Activated CD8-positive, alpha-beta T cell treated with anti-CD3 and anti-CD28 coated beads, Interleukin-2, amount 10 ng/mL, durations not matched to agents 7 days and 5 days (primary cell): ENCODE data around the gene NUDT3. TPM values are rescaled to one million over a fixed set of nuclear protein-coding genes. Genes with fewer than 3 reads are reported as not detected.
"Not testable (repeated sequence)": the region's sequence is repeated elsewhere in the genome, so short reads cannot be mapped to it uniquely, and the experiment has no call there.

Experiments used
- ATAC-seq: fragments of 150-1000 bp; cut with Tn5 transposase; one replicate; pipeline ENCODE4 v1.10.0; 2021; ENCODE audit warnings: moderate library complexity
- CTCF ChIA-PET: fragments of 350-600 bp; sonication (Branson Sonifier 250); formaldehyde crosslinking; loops from one replicate; lab custom pipeline; 2021; ENCODE audit warnings: antibody characterized with exemption; lab: Charles Lee
- POLR2A ChIA-PET: fragments of 350-600 bp; sonication (Branson Sonifier 250); formaldehyde crosslinking; loops from one replicate; lab custom pipeline; 2021; ENCODE audit warnings: antibody characterized with exemption; lab: Charles Lee
- DNase-seq: peaks from one replicate; pipeline ENCODE4 v3.0.0-alpha.2; 2020
- H3K27ac Mint-ChIP-seq: one replicate; pipeline ENCODE4 v1.8.0; 2021; ENCODE audit warnings: mild to moderate bottlenecking, mixed read lengths
- H3K27me3 Mint-ChIP-seq: one replicate; pipeline ENCODE4 v1.8.0; 2021; ENCODE audit warnings: low read depth, mixed read lengths
- H3K36me3 Mint-ChIP-seq: one replicate; pipeline ENCODE4 v1.8.0; 2021; ENCODE audit warnings: low read depth, mixed read lengths
- H3K4me1 Mint-ChIP-seq: one replicate; pipeline ENCODE4 v1.8.0; 2021; ENCODE audit warnings: low read depth, mixed read lengths
- H3K4me3 Mint-ChIP-seq: one replicate; pipeline ENCODE4 v1.8.0; 2021; ENCODE audit warnings: mild to moderate bottlenecking, mixed read lengths
- H3K9me3 Mint-ChIP-seq: one replicate; pipeline ENCODE4 v1.8.0; 2022; ENCODE audit warnings: mixed read lengths; ENCODE audit not compliant: insufficient read depth
- total RNA-seq, 2 experiments: library from RNA; stranded (reverse); gene quantifications; one replicate each; pipeline ENCODE4 v1.2.3, GENCODE V29; 2021

The NUDT3 gene
- total RNA-seq, 2 experiments from 2014 or later: 13.1 to 13.8 TPM

DNA sequence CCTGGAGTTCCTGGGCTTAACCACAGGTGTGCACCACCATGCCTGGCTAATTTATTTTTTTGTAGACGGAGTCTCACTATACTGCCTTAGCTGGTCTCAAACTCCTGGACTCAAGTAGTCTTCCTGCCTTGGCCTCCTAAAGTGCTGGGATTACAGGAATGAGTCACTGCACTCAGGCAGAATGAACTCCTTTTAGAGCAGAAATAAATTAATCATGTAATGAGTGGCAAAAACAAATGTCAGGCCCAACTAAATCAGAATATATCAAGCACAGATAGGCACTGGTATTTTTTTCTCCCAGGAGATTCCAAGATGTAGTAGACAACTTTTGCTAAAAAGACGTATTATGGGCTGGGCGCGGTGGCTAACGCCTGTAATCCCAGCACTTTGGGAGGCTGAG is 30.8 kb upstream of the NUDT3 start:
- peaks cover 45% of the 10 kb centered on the region for H3K4me1 Mint-ChIP-seq
- DNase-seq (no peak), ATAC-seq (no peak)
- H3K9me3 Mint-ChIP-seq: no peaks in the 10 kb centered on the region
- H3K27me3 Mint-ChIP-seq: no peaks in the 10 kb centered on the region
- POLR2A ChIA-PET: interaction anchor here (2.6 to 2.7 kb wide), 2 partner anchors 8 to 186 kb away, joined by 9 to 16 read pairs; partner anchors contain the start of gene HMGA1
- CTCF ChIA-PET: interaction anchor here (1.0 to 6.4 kb wide), 3 partner anchors 8 to 227 kb away, joined by 3 to 39 read pairs (median 26); partner anchors contain the start of gene SMIM29
- peak overlapping the region; percentile 4 for H3K4me3 Mint-ChIP-seq
- peaks cover 57% of the 10 kb centered on the region for H3K36me3 Mint-ChIP-seq
- H3K27ac Mint-ChIP-seq: no peak overlapping the region

DNA sequence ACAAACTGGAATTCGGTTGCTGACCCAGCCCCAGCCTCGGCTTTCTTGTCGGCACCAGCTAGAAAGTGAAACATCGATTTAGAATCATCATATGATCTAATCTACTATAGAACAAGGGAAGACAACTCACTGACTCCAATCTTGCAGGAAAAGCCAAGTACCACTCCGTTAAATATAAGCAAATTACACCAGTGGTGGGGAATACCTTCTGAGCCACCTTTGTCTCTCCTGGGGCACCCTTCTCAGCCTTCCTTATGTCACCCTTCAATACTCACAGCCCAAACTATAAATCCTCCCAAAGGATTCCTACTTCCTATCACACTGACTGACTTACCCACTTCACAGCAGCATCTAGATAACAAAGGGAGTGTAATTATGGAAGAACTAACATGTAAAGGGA is 25.9 kb upstream of the NUDT3 start:
- ATAC-seq: no peak
- H3K4me1 Mint-ChIP-seq: peaks cover 28% of the 10 kb centered on the region
- POLR2A ChIA-PET: interaction anchor here (0.6 kb wide), 1 partner anchor 530 kb away, joined by 3 read pairs; no protein-coding TSS in a partner anchor
- peak overlapping the region; percentile 2 for H3K27ac Mint-ChIP-seq
- CTCF ChIA-PET: interaction anchor here (6.5 kb wide), 1 partner anchor 170 kb away, joined by 176 read pairs; the partner anchor contains the start of gene SMIM29
- no peaks in the 10 kb centered on the region for H3K27me3 Mint-ChIP-seq
- peaks cover 62% of the 10 kb centered on the region for H3K36me3 Mint-ChIP-seq
- no peak for DNase-seq
- H3K9me3 Mint-ChIP-seq: no peaks in the 10 kb centered on the region
- H3K4me3 Mint-ChIP-seq: no peak overlapping the region

DNA sequence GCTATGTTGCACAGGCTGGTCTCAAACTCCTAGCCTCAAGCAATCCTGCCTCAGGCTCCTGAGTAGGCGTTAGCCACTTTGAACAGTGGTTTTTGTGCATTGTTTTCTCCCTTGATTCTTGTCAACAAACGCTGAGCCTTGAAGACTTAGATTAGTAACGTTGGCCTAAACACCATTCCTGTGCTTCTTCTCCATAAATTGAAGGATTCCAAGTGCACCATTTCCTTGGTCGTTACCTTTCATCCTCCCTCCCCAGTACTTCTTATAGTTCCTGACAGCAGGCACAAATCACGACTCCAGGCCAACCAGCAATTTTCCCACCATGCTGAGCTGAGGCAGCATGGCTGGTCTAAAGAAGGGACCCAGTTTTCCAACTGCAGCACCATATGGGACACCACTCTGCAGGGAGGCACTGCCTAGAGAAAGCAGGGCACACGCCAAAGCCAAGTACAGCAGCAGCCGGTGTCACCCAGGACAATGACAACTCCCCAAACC is 24.5 kb upstream of the NUDT3 start:
- H3K4me3 Mint-ChIP-seq: no peak overlapping the region
- H3K27ac Mint-ChIP-seq: no peak overlapping the region
- no peak for ATAC-seq
- peaks cover 21% of the 10 kb centered on the region for H3K4me1 Mint-ChIP-seq
- ChIA-PET CTCF (interaction anchor here (1.3 to 6.5 kb wide), 6 partner anchors 8 to 221 kb away, joined by 3 to 176 read pairs (median 21); partner anchors contain the start of genes RPS10 and SMIM29), POLR2A (interaction anchor here (0.6 to 1.1 kb wide), 3 partner anchors 30 to 910 kb away, joined by 3 to 6 read pairs (median 3); partner anchors contain the start of gene SMIM29)
- H3K36me3 Mint-ChIP-seq: peaks cover 57% of the 10 kb centered on the region
- H3K27me3 Mint-ChIP-seq: no peaks in the 10 kb centered on the region
- no peaks in the 10 kb centered on the region for H3K9me3 Mint-ChIP-seq
- DNase-seq: no peak

DNA sequence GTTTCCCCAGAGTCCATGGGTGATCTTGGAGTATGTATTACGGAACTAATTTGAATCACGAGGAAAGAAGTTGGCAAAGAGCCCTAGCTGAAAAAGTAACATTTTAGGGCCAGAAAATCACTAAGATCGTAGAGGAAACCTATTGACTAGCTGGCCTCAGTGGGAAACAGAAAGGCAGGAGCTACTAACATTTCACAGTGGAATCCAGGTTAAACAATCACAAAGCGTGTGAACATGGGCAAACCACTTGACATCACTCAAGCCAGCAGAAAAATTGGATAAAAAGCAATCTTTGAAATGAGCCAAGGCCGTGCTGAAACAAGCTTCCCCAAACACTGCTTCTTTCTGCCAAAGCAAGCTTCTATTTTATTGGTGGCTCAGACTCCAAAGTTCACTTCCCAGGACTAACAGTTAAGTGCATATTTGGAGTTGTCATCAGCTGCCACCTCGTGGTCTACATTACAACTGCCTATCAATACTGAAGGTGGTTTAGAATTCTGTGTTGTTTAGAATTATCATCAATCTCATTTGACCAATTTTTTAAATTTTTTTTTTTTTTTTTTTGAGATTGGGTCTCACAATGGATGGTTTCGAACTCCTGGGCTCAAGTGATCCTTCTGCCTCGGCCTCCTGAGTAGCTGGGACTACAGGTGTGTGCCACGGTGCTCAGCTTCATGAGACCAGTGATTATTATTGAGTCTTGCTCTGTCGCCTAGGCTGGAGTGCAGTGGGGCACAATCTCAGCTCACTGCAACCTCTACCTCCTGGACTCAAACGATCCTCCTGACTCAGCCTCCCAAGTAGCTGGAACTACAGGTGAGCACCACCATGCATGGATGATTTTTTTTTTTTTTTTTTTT is 22.8 kb upstream of the NUDT3 start:
- H3K4me1 Mint-ChIP-seq: peaks cover 8% of the 10 kb centered on the region

DNA sequence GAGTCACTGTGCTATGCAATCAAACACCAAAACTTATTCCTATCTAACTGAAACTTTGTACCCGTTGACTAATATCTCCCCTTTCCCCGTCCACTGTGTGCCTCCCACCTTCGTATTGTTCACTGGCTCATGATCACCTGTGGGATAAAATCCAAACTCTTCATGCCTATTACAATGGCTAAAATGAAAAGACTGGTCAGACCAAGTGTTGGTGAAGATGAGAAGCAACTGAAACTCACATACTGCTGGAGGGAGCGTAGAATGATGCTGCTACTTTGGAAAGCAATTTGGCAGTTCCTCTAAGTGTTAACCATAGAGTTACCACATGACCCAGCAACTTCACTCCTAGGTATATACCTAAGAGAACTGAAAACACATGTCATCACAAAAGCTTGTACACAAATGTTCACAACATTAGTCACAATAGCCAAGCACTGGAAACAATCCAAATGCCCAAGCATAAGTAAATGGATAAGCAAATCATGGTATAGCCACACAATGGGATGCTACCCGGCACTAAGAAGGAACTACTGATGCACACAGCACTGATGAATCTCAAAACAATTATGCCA is 20.3 kb upstream of the NUDT3 start:
- Mint-ChIP-seq H3K27ac (no peak overlapping the region), H3K4me3 (no peak overlapping the region)
- DNase-seq: no peak

More for the DNA sequence above, 22.8 kb upstream of the NUDT3 start:
- DNase-seq: peak; percentile 66
- Mint-ChIP-seq H3K27ac (no peak overlapping the region), H3K27me3 (no peaks in the 10 kb centered on the region), H3K4me3 (no peak overlapping the region), H3K9me3 (no peaks in the 10 kb centered on the region), H3K36me3 (peaks cover 50% of the 10 kb centered on the region)
- ChIA-PET CTCF (interaction anchor here (0.7 to 6.5 kb wide), 37 partner anchors 7 to 646 kb away, joined by 3 to 176 read pairs (median 4); partner anchors contain the start of genes HMGA1, NUDT3, RPS10 and SMIM29), POLR2A (interaction anchor here (0.9 to 2.5 kb wide), 10 partner anchors 9 to 252 kb away, joined by 3 to 16 read pairs (median 3); partner anchors contain the start of genes HMGA1 and SMIM29)
- peak; percentile 67 for ATAC-seq

DNA sequence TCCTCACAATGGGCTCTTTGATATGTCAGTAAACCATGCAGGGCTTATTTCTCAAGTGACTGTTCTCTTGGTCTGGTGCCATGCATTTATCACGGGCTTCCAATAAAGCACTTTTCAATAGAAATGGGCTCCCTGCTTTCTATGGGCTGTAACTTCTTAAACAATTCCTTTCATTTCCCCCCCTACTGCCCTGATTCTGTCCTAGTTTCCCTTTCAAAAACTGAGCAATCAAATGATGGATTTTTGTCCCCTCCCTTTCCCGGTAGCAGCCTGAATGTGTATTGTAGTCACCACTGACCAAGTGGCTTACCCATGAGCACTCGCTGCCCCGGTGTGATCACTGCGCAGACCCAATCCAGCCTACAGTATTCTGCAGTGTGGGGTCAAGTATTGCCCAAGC is 19.5 kb upstream of the NUDT3 start:
- ATAC-seq: no peak
- CTCF ChIA-PET: no interaction called here
- H3K4me1 Mint-ChIP-seq: no peaks in the 10 kb centered on the region

More for the DNA sequence above, 20.3 kb upstream of the NUDT3 start:
- Mint-ChIP-seq H3K4me1 (no peaks in the 10 kb centered on the region), H3K9me3 (no peaks in the 10 kb centered on the region), H3K27me3 (no peaks in the 10 kb centered on the region), H3K36me3 (peaks cover 33% of the 10 kb centered on the region)
- POLR2A ChIA-PET: no interaction called here
- ATAC-seq: no peak
- CTCF ChIA-PET: interaction anchor here (6.5 kb wide), 1 partner anchor 164 kb away, joined by 176 read pairs; the partner anchor contains the start of gene SMIM29

DNA sequence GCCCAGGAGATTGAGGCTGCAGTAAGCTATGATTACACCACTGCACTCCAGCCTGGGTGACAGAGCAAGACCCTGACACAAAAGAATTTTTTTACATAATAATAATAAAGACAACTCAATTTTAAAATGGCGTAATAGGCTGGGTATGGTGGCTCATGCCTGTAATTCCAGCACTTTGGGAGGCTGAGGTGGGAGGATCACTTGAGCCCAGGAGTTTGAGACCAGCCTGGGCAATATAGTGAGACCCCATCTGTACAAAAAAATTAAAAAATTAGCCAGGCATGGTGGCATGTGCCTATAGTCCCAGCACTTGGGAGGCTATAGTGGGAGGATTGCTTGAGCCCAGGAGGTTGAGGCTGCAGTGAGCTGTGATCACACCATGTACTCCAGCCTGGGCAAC is 15.4 kb upstream of the NUDT3 start:
- H3K4me1 Mint-ChIP-seq, DNase-seq, ATAC-seq, H3K27me3 Mint-ChIP-seq, CTCF ChIA-PET, H3K27ac Mint-ChIP-seq, H3K9me3 Mint-ChIP-seq, H3K4me3 Mint-ChIP-seq, POLR2A ChIA-PET: not testable (repeated sequence)
- H3K36me3 Mint-ChIP-seq: peaks cover 13% of the 10 kb centered on the region

More for the DNA sequence above, 19.5 kb upstream of the NUDT3 start:
- POLR2A ChIA-PET: no interaction called here
- DNase-seq: no peak
- no peak overlapping the region for H3K4me3 Mint-ChIP-seq
- no peaks in the 10 kb centered on the region for H3K27me3 Mint-ChIP-seq
- H3K36me3 Mint-ChIP-seq: peaks cover 26% of the 10 kb centered on the region
- no peaks in the 10 kb centered on the region for H3K9me3 Mint-ChIP-seq
- H3K27ac Mint-ChIP-seq: peak overlapping the region; percentile 31

DNA sequence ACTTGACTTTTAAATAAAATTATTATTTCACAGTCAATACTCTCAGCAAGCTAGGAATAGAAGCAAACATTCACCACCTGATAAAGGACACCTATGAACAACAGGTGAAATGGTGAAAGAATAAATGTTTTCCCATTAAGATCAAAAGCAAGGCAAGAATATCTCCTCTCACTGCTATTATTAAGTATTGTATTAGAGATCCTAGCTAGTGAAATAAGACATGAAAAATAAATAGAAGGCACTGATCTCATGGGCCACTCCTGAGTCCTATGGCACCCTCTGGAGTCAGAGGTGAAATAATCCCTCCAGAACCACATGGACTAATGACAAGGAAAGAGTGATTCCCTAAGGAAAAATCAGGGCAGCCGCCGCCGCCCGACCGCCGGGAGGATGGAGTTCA is 4.0 kb upstream of the NUDT3 start:
- H3K9me3 Mint-ChIP-seq: peaks cover 4% of the 10 kb centered on the region
- no peaks in the 10 kb centered on the region for H3K27me3 Mint-ChIP-seq
- DNase-seq (no peak), ATAC-seq (no peak)
- peaks cover 12% of the 10 kb centered on the region for H3K4me1 Mint-ChIP-seq
- no peak overlapping the region for H3K4me3 Mint-ChIP-seq
- H3K27ac Mint-ChIP-seq: no peak overlapping the region
- H3K36me3 Mint-ChIP-seq: peaks cover 3% of the 10 kb centered on the region
- ChIA-PET CTCF (interaction anchor here (2.6 to 3.0 kb wide), 2 partner anchors 19 to 147 kb away, joined by 12 to 16 read pairs; partner anchors contain the start of gene SMIM29), POLR2A (no interaction called here)

DNA sequence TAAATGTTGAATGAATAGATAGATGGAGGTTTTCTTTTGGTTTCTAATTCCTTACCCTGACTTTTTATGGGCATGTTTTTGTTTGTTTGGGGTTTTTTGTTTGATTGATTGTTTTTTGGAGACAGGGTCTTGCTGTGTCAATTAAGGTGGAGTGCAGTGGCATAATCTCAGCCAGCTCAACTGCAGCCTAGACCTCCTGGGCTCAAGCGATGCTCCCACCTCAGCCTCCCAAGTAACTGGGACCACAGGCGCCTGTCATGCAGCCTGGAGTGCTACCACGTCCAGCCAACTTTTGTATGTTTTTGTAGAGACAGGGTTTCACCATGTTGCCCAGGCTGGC is 1.5 kb upstream of the NUDT3 start:
- ATAC-seq (no peak), DNase-seq (no peak)
- H3K27ac Mint-ChIP-seq: peak overlapping the region; percentile 55
- no peaks in the 10 kb centered on the region for H3K27me3 Mint-ChIP-seq
- peak overlapping the region; percentile 58 for H3K4me3 Mint-ChIP-seq
- peaks cover 4% of the 10 kb centered on the region for H3K9me3 Mint-ChIP-seq
- POLR2A ChIA-PET: no interaction called here
- peaks cover 3% of the 10 kb centered on the region for H3K36me3 Mint-ChIP-seq
- CTCF ChIA-PET: interaction anchor here (1.2 to 4.8 kb wide), 3 partner anchors 21 to 145 kb away, joined by 6 to 46 read pairs (median 16); partner anchors contain the start of gene SMIM29
- H3K4me1 Mint-ChIP-seq: peaks cover 12% of the 10 kb centered on the region

DNA sequence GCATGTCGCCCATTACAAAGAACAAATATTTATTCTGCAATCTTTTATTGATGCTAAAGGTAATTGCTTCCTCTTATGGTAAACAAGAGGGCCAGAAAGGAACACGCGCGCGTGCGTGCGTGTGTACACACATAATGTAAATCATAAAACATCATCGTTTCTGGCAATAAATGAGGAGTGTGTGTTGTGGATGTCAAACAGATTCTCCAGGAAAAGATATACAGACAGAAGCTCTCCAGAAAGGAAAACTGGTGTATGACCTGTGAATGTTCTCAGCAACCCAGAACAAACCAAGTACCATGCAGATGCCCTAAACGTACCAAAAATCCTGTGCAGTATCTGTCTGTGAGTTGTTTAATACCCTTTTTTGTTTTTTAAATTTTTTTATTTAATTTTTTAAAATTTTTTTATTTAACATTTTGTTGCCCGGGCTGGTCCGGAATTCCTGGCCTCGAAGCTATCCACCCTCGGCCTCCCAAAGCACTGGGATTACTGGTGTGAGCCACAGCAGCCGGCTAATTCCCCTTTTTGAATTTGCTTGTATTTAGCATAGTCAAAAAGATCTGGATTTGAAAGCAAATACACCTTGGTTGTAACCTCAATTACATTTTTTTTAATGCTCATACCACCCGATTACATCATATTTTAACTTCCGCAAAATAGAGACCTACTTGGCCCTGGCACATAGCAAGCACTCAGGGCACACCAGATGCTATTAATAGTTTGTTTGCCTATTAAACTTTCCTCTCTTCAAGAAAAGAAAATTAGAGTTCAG is 909 bp upstream of the NUDT3 start:
- Mint-ChIP-seq H3K4me3 (peak overlapping the region; percentile 58), H3K4me1 (peaks cover 12% of the 10 kb centered on the region), H3K27me3 (no peaks in the 10 kb centered on the region), H3K27ac (peak overlapping the region; percentile 89), H3K36me3 (peaks cover 3% of the 10 kb centered on the region), H3K9me3 (peaks cover 4% of the 10 kb centered on the region)
- DNase-seq (peak; percentile 30), ATAC-seq (no peak)
- ChIA-PET POLR2A (interaction anchor here (0.8 to 2.1 kb wide), 2 partner anchors 21 to 30 kb away, joined by 3 to 6 read pairs; no protein-coding TSS in a partner anchor), CTCF (interaction anchor here (1.0 to 4.8 kb wide), 4 partner anchors 21 to 157 kb away, joined by 3 to 46 read pairs (median 14); partner anchors contain the start of genes HMGA1 and SMIM29)
